Stimulated activated naive CD8-positive, alpha-beta T cell treated with anti-CD3 and anti-CD28 coated beads, Interleukin-15, amount 100 ng/mL, for 72 hours (primary cell): ENCODE results near the gene POLD3.

Experiments
- ATAC-seq: fragments of 150-1000 bp; cut with Tn5 transposase; 2 replicates; pipeline ENCODE4 v1.10.0; 2021; ENCODE audit warnings: mild to moderate bottlenecking, moderate library complexity
- DNase-seq, 2 donors: peaks; one replicate each; pipeline ENCODE4 v3.0.0; 2021 to 2022
- H3K27ac Mint-ChIP-seq, 2 donors: one replicate each; pipeline ENCODE4 v1.8.0; 2022; ENCODE audit warnings: mild to moderate bottlenecking in 2 of 2, mixed read lengths in 2 of 2, moderate library complexity in 2 of 2
- H3K27me3 Mint-ChIP-seq: one replicate; pipeline ENCODE4 v1.8.0; 2022; ENCODE audit warnings: mixed read lengths
- H3K4me1 Mint-ChIP-seq: one replicate; pipeline ENCODE4 v1.8.0; 2022; ENCODE audit warnings: mild to moderate bottlenecking, mixed read lengths
- H3K4me3 Mint-ChIP-seq, 2 donors: one replicate each; pipeline ENCODE4 v1.8.0; 2022; ENCODE audit warnings: mild to moderate bottlenecking in 2 of 2, mixed read lengths in 2 of 2, moderate library complexity in 1 of 2
- H3K9me3 Mint-ChIP-seq, 2 donors: one replicate each; pipeline ENCODE4 v1.8.0; 2022; ENCODE audit warnings: mixed read lengths in 2 of 2

Gene POLD3

GRCh38 chr11:74592441-74593362 is at the start of gene POLD3:
TSS of gene POLD3 (plus strand) at chr11:74592582. CDS start at chr11:74592659, 77 bp downstream.
- ATAC-seq, result peak; percentile 100

DNA sequence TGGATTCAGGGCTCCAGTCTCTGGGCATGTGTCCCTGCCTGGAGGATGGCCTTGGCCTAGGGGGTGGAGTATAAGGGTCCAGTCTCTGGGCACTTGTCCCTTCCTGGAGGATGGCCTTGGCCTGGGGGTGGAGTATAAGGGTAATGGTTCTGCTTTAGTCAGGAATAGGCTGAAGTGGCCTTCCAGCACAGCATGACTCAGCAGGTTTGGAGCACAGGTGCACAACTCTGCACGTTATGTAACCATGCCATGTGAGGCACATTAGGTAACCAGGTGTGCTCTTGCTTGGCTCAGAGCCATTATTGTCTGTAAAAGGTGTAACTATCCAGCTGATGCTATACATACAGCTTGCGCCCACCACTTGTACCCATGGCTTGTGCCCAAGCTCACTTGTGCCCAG is 48.4 kb upstream of the POLD3 start:
- Mint-ChIP-seq H3K27ac (no peak overlapping the region), H3K9me3 (peaks cover 7 to 17% of the 10 kb centered on the region in 2 donors)
- no peak for ATAC-seq

More at GRCh38 chr11:74592441-74593362, at the start of gene POLD3:
- Mint-ChIP-seq H3K27ac (peak within 1 kb of the TSS; percentile 66 to 96), H3K4me1 (peaks cover 28% of the 10 kb centered on the region), H3K9me3 (no peaks in the 10 kb centered on the region), H3K4me3 (peak within 1 kb of the TSS; percentile 89 to 97), H3K27me3 (no peaks in the 10 kb centered on the region)
- peak; percentile 86 to 92 for DNase-seq

DNA sequence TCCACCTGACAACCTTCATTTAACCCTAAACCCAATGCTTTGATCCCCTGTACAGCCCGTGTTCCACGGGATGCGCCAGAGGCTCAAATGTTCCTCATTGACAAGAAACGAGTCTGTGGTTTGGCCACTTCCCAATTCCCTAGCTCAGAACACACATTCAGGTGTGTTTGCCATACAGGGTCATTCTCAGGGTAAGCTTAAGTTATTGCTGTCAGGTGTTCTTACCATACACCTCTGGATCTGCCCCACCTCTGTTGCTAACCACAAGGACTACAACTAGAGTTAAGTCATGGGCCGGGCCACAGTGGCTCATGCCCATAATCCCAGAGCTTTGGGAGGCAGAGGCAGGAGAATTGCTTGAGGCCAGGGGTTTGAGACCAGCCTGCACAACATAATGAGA is 45.6 kb upstream of the POLD3 start:
- ATAC-seq (no peak), DNase-seq (no peak)
- peaks cover 7 to 13% of the 10 kb centered on the region in 2 donors for H3K9me3 Mint-ChIP-seq
- no peaks in the 10 kb centered on the region for H3K4me1 Mint-ChIP-seq
- H3K27ac Mint-ChIP-seq, result no peak overlapping the region
- H3K4me3 Mint-ChIP-seq, result no peak overlapping the region
- H3K27me3 Mint-ChIP-seq, result no peaks in the 10 kb centered on the region

More for the DNA sequence above, 48.4 kb upstream of the POLD3 start:
- H3K4me3 Mint-ChIP-seq, result no peak overlapping the region
- peaks cover 5% of the 10 kb centered on the region for H3K27me3 Mint-ChIP-seq
- H3K4me1 Mint-ChIP-seq, result no peaks in the 10 kb centered on the region
- no peak for DNase-seq

- Mint-ChIP-seq H3K27me3 (peaks cover 7% of the 10 kb centered on the region), H3K27ac (no peak overlapping the region), H3K9me3 (no peaks in the 10 kb centered on the region), H3K4me3 (no peak overlapping the region), H3K4me1 (no peaks in the 10 kb centered on the region)
- ATAC-seq, result no peak
- no peak for DNase-seq
Observed at GRCh38 chr11:74550991-74551753, 41.2 kb upstream of the POLD3 start.

DNA sequence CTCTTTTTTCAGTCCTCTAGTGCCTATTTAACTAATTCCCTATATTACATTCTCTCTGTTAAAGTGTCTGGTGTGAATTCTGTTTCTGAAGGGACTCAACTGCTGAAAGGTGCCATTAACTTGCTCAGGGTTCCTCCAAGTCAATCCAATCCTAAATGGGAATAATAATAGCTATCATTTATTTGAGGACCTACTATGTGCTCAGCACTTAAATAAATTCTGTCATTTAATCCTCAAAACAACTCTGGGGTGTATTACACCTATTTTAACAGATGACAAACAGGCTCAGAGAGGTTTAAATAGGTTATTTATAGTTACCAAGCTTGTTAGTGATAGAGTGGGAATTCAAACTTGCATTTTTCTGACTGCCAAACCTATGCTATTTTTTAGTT is 40.6 kb upstream of the POLD3 start:
- Mint-ChIP-seq H3K4me3 (no peak overlapping the region), H3K27ac (no peak overlapping the region), H3K4me1 (no peaks in the 10 kb centered on the region), H3K9me3 (no peaks in the 10 kb centered on the region), H3K27me3 (peaks cover 7% of the 10 kb centered on the region)
- DNase-seq (no peak), ATAC-seq (no peak)

DNA sequence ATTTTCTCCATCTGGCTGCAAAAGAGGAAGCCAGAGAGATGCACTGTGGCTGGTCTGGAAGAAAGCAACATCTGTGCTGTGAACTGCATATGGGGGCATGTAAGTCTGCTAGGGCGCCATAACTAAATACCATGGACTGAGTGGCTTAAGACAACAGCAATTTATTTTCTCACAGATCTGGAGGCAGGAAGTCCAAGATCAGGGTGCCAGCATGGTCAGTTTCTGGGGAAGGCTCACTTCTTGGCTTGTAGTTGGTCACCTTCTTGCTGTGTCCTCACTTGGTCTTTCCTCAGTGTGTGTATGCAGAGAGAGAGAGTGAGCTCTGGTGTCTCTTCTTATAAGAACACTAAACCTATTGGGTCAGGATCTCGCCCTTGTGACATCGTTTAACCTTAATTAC is 34.9 kb upstream of the POLD3 start:
- Mint-ChIP-seq H3K27me3 (peaks cover 7% of the 10 kb centered on the region), H3K27ac (no peak overlapping the region), H3K4me3 (no peak overlapping the region), H3K9me3 (peaks cover 11 to 14% of the 10 kb centered on the region in 2 donors), H3K4me1 (no peaks in the 10 kb centered on the region)
- no peak for DNase-seq
- no peak for ATAC-seq

DNA sequence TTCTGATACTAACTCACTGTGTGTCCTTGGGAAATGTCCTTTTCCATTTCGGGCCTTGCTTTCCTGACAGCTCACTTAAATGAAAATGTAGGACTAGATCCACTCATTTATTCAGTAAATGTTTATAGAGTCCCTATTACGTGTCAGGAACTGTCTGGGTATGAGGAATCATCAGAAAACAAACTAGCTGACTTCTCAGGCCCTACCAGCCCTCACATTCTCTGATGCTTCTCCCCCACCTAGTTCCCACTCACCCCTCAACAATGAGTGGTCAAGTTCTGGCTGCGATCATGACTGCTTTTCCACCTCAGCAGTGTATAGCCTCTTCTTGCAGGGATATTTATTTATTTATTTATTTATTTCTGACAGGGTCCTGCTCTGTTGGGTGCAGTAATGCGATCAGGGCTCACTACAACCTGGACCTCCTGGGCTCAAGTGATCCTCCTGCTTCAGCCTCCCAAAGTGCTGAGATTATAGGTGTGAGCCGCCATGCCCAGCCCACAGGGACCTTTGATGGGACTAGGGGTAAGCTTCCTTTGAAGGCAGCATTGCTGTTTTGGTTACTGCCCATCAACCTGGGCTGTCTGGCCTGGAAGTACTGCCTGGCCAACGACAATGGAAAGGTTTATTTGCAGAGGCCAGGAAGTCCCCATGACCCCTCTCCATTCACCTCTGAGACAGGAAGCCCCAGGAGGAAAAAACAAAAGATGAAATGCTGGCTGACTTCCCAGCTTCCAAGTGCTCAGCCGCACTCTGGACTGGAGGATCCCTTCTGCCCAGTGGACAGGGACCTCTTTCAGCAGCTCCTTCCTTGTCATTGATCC is 33.1 kb upstream of the POLD3 start:
- no peak overlapping the region for H3K4me3 Mint-ChIP-seq
- no peaks in the 10 kb centered on the region for H3K4me1 Mint-ChIP-seq
- no peak overlapping the region for H3K27ac Mint-ChIP-seq
- DNase-seq (no peak), ATAC-seq (no peak)
- H3K27me3 Mint-ChIP-seq, result peaks cover 5% of the 10 kb centered on the region
- peaks cover 11 to 14% of the 10 kb centered on the region in 2 donors for H3K9me3 Mint-ChIP-seq

- DNase-seq (no peak), ATAC-seq (no peak)
- no peaks in the 10 kb centered on the region for H3K27me3 Mint-ChIP-seq
- H3K27ac Mint-ChIP-seq, result no peak overlapping the region
- H3K4me3 Mint-ChIP-seq, result no peak overlapping the region
- H3K4me1 Mint-ChIP-seq, result no peaks in the 10 kb centered on the region
- H3K9me3 Mint-ChIP-seq, result peaks cover 11 to 14% of the 10 kb centered on the region in 2 donors
Observed at GRCh38 chr11:74559934-74560309, 32.5 kb upstream of the POLD3 start.

DNA sequence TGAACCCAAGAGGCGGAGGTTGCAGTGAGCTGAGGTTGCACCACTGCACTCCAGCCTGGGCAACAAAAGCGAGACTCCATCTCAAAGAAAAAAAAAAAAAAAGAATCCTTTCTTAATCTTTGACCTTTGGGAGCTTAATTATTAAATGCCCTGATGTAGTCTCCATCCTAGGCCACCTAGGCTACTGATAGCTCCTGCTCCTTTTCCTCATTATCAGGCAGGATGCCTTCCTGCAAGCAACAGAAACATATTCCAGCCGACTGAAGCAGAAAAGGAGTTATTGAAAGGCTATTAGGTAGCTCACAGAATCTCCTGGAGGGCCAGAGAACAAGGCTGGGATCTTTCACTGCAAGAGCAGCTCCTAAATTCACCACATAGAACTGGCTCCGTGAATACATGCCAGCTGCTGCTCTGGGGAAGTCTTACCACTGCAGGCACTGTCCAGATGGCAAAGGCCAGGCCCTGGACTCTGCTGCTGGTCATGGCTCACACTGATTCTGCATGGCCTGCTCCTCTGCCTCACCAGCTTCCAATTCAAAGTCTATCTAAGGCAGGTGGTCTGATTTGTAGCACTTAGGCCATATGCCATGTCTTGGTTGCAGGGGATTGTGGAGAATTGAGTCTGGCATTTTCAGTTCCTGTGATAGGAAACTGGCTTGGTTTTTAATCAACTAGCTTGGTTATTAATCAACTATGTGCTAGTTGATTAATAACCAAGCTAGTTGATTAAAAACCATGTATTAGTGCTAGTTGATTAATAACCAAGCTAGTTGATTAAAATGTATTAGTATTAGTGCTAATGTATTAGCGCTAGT is 26.0 kb upstream of the POLD3 start:
- Mint-ChIP-seq H3K4me1 (no peaks in the 10 kb centered on the region), H3K27me3 (no peaks in the 10 kb centered on the region), H3K9me3 (peaks cover 8 to 10% of the 10 kb centered on the region in 2 donors), H3K4me3 (no peak overlapping the region), H3K27ac (no peak overlapping the region)
- DNase-seq (no peak), ATAC-seq (no peak)

DNA sequence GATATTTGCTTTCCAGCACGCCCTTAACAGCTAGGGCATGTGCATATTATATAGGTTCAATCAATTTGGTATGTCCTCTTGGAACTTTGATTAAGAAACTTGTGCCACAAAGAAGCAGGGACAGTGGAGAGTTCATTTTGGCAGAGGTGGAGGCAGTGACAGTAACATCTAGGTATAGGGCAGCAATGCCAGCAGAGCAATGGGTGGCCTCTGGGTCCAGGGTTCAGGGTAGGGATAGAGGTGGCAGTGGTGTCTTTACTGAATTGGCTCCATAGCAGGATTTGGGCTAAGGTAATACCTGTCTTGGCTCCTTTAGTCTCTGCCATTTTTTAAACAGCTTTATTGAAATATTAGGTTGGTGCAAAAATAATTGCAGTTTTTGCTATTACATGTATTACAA is 24.4 kb upstream of the POLD3 start:
- no peak for DNase-seq
- no peaks in the 10 kb centered on the region for H3K4me1 Mint-ChIP-seq
- no peak overlapping the region for H3K27ac Mint-ChIP-seq
- H3K4me3 Mint-ChIP-seq, result no peak overlapping the region
- ATAC-seq, result no peak
- H3K9me3 Mint-ChIP-seq, result no peaks in the 10 kb centered on the region
- no peaks in the 10 kb centered on the region for H3K27me3 Mint-ChIP-seq

DNA sequence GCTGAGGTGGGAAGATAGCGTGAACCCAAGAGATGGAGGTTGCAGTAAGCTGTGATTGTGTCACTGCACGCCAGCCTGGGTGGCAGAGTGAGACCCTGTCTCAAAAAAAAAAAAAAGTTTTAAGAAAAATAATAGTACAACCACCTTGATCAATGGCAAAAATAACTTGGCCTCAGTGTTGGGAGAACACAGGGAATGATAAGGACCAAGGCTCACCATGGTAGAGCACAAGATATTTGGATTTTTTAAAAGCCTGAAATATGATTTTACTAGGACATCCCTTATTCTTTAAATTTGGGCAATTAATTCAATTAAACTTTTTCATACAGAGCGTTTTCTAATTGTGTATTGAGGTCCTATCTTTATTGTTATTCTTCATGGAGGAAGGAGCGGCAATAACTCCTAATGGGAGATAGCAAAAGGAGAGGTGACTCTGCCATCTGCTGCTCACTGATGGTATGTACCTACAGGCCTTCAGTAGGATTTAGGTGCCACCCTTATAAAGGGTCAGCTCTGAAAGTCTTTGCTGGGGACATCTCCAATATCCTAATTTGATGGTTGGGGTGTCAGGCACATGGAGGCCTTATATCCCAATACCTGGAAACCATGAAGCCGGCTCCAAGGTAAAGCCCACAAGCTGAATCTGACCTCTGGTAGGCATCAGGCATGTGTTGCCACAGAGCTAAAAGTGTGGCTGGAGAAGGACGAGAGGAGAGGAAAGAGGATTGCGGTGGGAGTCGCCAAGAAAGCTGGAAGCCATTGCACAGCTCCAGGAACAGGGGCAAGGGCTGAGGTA is 21.9 kb upstream of the POLD3 start:
- no peak overlapping the region for H3K27ac Mint-ChIP-seq
- no peaks in the 10 kb centered on the region for H3K27me3 Mint-ChIP-seq
- ATAC-seq (peak; percentile 60), DNase-seq (no peak)
- H3K4me3 Mint-ChIP-seq, result no peak overlapping the region
- no peaks in the 10 kb centered on the region for H3K9me3 Mint-ChIP-seq
- no peaks in the 10 kb centered on the region for H3K4me1 Mint-ChIP-seq

DNA sequence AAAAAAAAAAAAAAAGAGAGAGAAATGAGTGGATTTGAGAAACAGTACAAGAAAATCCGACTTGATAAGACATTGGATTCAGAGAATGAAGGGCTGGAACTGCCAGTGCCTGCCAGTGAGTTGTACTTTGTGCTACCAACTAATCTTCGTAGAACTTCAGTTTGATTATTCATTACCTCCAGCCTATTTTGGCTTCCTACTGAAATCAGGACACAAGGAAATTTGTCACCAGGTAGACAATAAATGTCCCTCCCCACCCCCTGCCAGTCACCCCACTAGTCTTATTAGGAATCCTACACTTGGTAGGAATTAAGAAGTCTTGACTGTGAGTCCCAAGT is 21.4 kb upstream of the POLD3 start:
- no peak overlapping the region for H3K4me3 Mint-ChIP-seq
- no peaks in the 10 kb centered on the region for H3K27me3 Mint-ChIP-seq
- no peaks in the 10 kb centered on the region for H3K9me3 Mint-ChIP-seq
- DNase-seq (no peak), ATAC-seq (no peak)
- no peaks in the 10 kb centered on the region for H3K4me1 Mint-ChIP-seq
- no peak overlapping the region for H3K27ac Mint-ChIP-seq

- no peak for DNase-seq
- Mint-ChIP-seq H3K27me3 (no peaks in the 10 kb centered on the region), H3K27ac (no peak overlapping the region), H3K4me1 (no peaks in the 10 kb centered on the region), H3K4me3 (no peak overlapping the region), H3K9me3 (no peaks in the 10 kb centered on the region)
- ATAC-seq, result no peak
Observed at GRCh38 chr11:74572349-74572748, 20.0 kb upstream of the POLD3 start.

GRCh38 chr11:74574563-74574962 is 17.8 kb upstream of the POLD3 start:
- Mint-ChIP-seq H3K9me3 (no peaks in the 10 kb centered on the region), H3K27me3 (no peaks in the 10 kb centered on the region), H3K27ac (no peak overlapping the region), H3K4me3 (no peak overlapping the region), H3K4me1 (no peaks in the 10 kb centered on the region)
- ATAC-seq (no peak), DNase-seq (no peak)
